HG02759 (cell line): ENCODE measurements around the gene ALPI.
"Not testable (repeated sequence)": the region's sequence is repeated elsewhere in the genome, so short reads cannot be mapped to it uniquely, and the experiment has no call there.

Source experiments
- ATAC-seq: cut with Tn5 transposase; IDR thresholded peaks from one replicate; pipeline ENCODE4 v1.9.1; 2021; ENCODE audit warnings: mild to moderate bottlenecking, moderate library complexity; ENCODE audit not compliant: unreplicated experiment

Gene ALPI

GRCh38 chr2:232420463-232421188 is 35.3 kb upstream of the ALPI start:
- no peak for ATAC-seq

GRCh38 chr2:232421189-232421785 is 34.7 kb upstream of the ALPI start:
- ATAC-seq, result no peak

- no peak for ATAC-seq
These were observed 33.9 kb upstream of the ALPI start for GRCh38 chr2:232422051-232422450.

GRCh38 chr2:232422996-232423395 is 33.0 kb upstream of the ALPI start:
- not testable (repeated sequence) for ATAC-seq

GRCh38 chr2:232423407-232423806 is 32.5 kb upstream of the ALPI start:
- not testable (repeated sequence) for ATAC-seq

GRCh38 chr2:232431705-232432590 is 24.0 kb upstream of the ALPI start:
- ATAC-seq, result no peak

GRCh38 chr2:232432598-232433184 is 23.3 kb upstream of the ALPI start:
- ATAC-seq, result no peak

- ATAC-seq, result not testable (repeated sequence)
These were observed 22.3 kb upstream of the ALPI start for GRCh38 chr2:232433622-232434021.

- ATAC-seq, result no peak
These were observed 21.9 kb upstream of the ALPI start for GRCh38 chr2:232434091-232434490.

GRCh38 chr2:232434563-232435374 is 21.2 kb upstream of the ALPI start:
- no peak for ATAC-seq

GRCh38 chr2:232435375-232435648 is 20.6 kb upstream of the ALPI start:
- no peak for ATAC-seq

- no peak for ATAC-seq
These were observed 20.1 kb upstream of the ALPI start for GRCh38 chr2:232435805-232436204.

GRCh38 chr2:232436381-232437194 is 19.4 kb upstream of the ALPI start:
- ATAC-seq, result no peak

- ATAC-seq, result no peak
These were observed 18.8 kb upstream of the ALPI start for GRCh38 chr2:232437195-232437571.

- ATAC-seq, result no peak
These were observed 17.9 kb upstream of the ALPI start for GRCh38 chr2:232438091-232438490.

- ATAC-seq, result no peak
These were observed 16.8 kb upstream of the ALPI start for GRCh38 chr2:232438951-232439757.

GRCh38 chr2:232439758-232440135 is 16.2 kb upstream of the ALPI start:
- no peak for ATAC-seq

- ATAC-seq, result peak; percentile 72
These were observed 15.5 kb upstream of the ALPI start for GRCh38 chr2:232440220-232441018.
